Measurements from ENCODE around the gene MUC6.

DNA sequence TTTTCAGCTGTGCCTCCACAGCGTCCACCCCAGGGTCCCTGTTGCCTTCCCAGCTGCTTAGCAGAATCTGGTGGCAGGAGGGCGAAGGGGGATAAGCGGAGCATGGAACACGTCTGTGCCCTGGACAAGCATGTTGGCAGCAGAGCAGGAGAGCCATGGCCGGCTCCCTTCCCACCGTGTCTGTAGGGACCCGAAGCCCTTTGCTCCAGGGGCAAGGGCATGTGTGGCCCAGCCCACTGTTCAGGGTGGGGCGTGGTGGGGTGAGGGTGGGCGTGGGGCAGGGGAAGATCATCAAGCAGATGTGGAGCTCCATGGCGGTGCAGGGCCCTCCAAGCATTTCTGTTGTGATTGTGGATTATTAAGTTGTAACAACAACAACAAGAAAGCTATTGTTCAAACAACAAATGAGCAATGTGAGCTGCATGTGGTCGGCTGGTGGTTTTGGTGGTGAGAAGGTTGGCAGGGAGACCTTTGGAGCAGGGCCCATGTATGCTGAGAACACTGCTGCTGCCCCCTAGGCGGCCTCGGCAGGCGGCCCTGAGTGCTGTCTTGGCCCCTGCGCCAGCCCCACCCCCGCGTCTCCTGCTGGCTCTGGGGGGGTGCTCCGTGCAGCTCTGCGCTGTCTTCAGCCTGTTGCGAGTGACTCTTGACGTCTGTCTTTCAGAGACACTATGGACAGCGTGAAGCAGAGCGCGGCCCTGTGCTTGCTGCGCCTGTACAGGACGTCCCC is 59.9 kb downstream of the MUC6 start:
- no peak for TF ChIP-seq EZH2 (IDR thresholded peaks at IDR 0.05; ENCODE audit: borderline replicate concordance, low read depth, low read length, poor library complexity, severe bottlenecking)
- TF ChIP-seq, protein P1, sequence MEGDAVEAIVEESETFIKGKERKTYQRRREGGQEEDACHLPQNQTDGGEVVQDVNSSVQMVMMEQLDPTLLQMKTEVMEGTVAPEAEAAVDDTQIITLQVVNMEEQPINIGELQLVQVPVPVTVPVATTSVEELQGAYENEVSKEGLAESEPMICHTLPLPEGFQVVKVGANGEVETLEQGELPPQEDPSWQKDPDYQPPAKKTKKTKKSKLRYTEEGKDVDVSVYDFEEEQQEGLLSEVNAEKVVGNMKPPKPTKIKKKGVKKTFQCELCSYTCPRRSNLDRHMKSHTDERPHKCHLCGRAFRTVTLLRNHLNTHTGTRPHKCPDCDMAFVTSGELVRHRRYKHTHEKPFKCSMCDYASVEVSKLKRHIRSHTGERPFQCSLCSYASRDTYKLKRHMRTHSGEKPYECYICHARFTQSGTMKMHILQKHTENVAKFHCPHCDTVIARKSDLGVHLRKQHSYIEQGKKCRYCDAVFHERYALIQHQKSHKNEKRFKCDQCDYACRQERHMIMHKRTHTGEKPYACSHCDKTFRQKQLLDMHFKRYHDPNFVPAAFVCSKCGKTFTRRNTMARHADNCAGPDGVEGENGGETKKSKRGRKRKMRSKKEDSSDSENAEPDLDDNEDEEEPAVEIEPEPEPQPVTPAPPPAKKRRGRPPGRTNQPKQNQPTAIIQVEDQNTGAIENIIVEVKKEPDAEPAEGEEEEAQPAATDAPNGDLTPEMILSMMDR (conservative IDR thresholded peaks at IDR 0.05; ENCODE audit: low read depth, low read length), result no peak
